ENCODE measurements around the gene AGFG2. TPM values are rescaled to one million over a fixed set of nuclear protein-coding genes. Genes with fewer than 3 reads are reported as not detected.
A peak's percentile ranks its signal among the peaks of the same experiment; 100 is the strongest.

AGFG2 gene
- total RNA-seq, 1 donor from 2014 or later = 4.0 TPM

GRCh38 chr7:100607111-100607510, 68.1 kb downstream of the AGFG2 start:
- Histone ChIP-seq H3K27me3 (ENCODE audit: control insufficient read depth, insufficient read depth, low read length) (no peaks in the 10 kb centered on the region), H3K4me3 (ENCODE audit: low read depth, low read length) (no peak overlapping the region), H3K36me3 (ENCODE audit: control insufficient read depth, insufficient read depth, low read length) (no peaks in the 10 kb centered on the region)
- no peak for DNase-seq (ENCODE audit: low read depth)
- TF ChIP-seq CTCF (IDR thresholded peaks at IDR 0.05; ENCODE audit: insufficient read depth, low read length, poor library complexity, severe bottlenecking) = no peak

- no peak for TF ChIP-seq CTCF (IDR thresholded peaks at IDR 0.05; ENCODE audit: insufficient read depth, low read length, poor library complexity, severe bottlenecking)
- Histone ChIP-seq H3K27me3 (ENCODE audit: control insufficient read depth, insufficient read depth, low read length) (no peaks in the 10 kb centered on the region), H3K4me3 (ENCODE audit: low read depth, low read length) (no peak overlapping the region), H3K36me3 (ENCODE audit: control insufficient read depth, insufficient read depth, low read length) (no peaks in the 10 kb centered on the region)
- DNase-seq (ENCODE audit: low read depth) = no peak
Observed at GRCh38 chr7:100609958-100610357, 71.0 kb downstream of the AGFG2 start.

GRCh38 chr7:100611983-100612729, 73.2 kb downstream of the AGFG2 start, which contains the start of gene MOSPD3:
Gene MOSPD3, plus strand, starts transcription at chr7:100612540. Its CDS starts 252 bp downstream, at chr7:100612792.
- no peaks in the 10 kb centered on the region for H3K27me3 ChIP-seq (ENCODE audit: control insufficient read depth, insufficient read depth, low read length)
- peak; percentile 99 for DNase-seq (ENCODE audit: low read depth)
- peak within 1 kb of the TSS; percentile 73 for H3K4me3 ChIP-seq (ENCODE audit: low read depth, low read length)
- H3K36me3 ChIP-seq (ENCODE audit: control insufficient read depth, insufficient read depth, low read length) = no peaks in the 10 kb centered on the region
- no peak for TF ChIP-seq CTCF (IDR thresholded peaks at IDR 0.05; ENCODE audit: insufficient read depth, low read length, poor library complexity, severe bottlenecking)

- peak; percentile 40 for TF ChIP-seq CTCF (IDR thresholded peaks at IDR 0.05; ENCODE audit: insufficient read depth, low read length, poor library complexity, severe bottlenecking)
- Histone ChIP-seq H3K4me3 (ENCODE audit: low read depth, low read length) (peak overlapping the region; percentile 73), H3K36me3 (ENCODE audit: control insufficient read depth, insufficient read depth, low read length) (no peaks in the 10 kb centered on the region), H3K27me3 (ENCODE audit: control insufficient read depth, insufficient read depth, low read length) (no peaks in the 10 kb centered on the region)
- no peak for DNase-seq (ENCODE audit: low read depth)
Observed at GRCh38 chr7:100612730-100613390, 73.9 kb downstream of the AGFG2 start.

GRCh38 chr7:100613412-100614175, 74.6 kb downstream of the AGFG2 start:
- Histone ChIP-seq H3K36me3 (ENCODE audit: control insufficient read depth, insufficient read depth, low read length) (no peaks in the 10 kb centered on the region), H3K27me3 (ENCODE audit: control insufficient read depth, insufficient read depth, low read length) (no peaks in the 10 kb centered on the region), H3K4me3 (ENCODE audit: low read depth, low read length) (no peak overlapping the region)
- no peak for TF ChIP-seq CTCF (IDR thresholded peaks at IDR 0.05; ENCODE audit: insufficient read depth, low read length, poor library complexity, severe bottlenecking)
- no peak for DNase-seq (ENCODE audit: low read depth)
